WTC11 (cell line): ENCODE measurements around the gene PTPRN2. TPM values are rescaled to one million over a fixed set of nuclear protein-coding genes. Genes with fewer than 3 reads are reported as not detected.

Experiments
- ATAC-seq: fragments of 200-7000 bp; cut with Tn5 transposase; 2 replicates; pipeline ENCODE4 v1.10.0; 2021; ENCODE audit warnings: mild to moderate bottlenecking, moderate library complexity
- CTCF ChIA-PET: fragments of 300-600 bp; sonication (Branson Sonifier 250); formaldehyde crosslinking; loops from one replicate; lab custom pipeline; 2021; ENCODE audit warnings: antibody characterized with exemption; lab: Charles Lee
- POLR2A ChIA-PET: fragments of 350-600 bp; sonication (Branson Sonifier 250); formaldehyde crosslinking; loops from one replicate; lab custom pipeline; 2021; ENCODE audit warnings: antibody characterized with exemption; lab: Charles Lee
- DNase-seq: peaks from one replicate; pipeline ENCODE4 v3.0.0; 2021; ENCODE audit warnings: low spot score
- H3K27ac Mint-ChIP-seq: 2 replicates; pipeline ENCODE4 v1.8.0; 2021; ENCODE audit warnings: mixed read lengths
- H3K27me3 Mint-ChIP-seq: 2 replicates; pipeline ENCODE4 v1.8.0; 2021; ENCODE audit warnings: low read depth, mild to moderate bottlenecking, moderate library complexity, mixed read lengths
- H3K36me3 Mint-ChIP-seq: 2 replicates; pipeline ENCODE4 v1.8.0; 2021; ENCODE audit warnings: mixed read lengths
- H3K4me1 Mint-ChIP-seq: 2 replicates; pipeline ENCODE4 v1.8.0; 2022; ENCODE audit warnings: mixed read lengths
- H3K4me3 Mint-ChIP-seq: 2 replicates; pipeline ENCODE4 v1.8.0; 2021; ENCODE audit warnings: mild to moderate bottlenecking, moderate library complexity, mixed read lengths
- H3K9me3 Mint-ChIP-seq: 2 replicates; pipeline ENCODE4 v1.8.0; 2021; ENCODE audit warnings: mixed read lengths
- AR ChIP-seq: fragments of 250-450 bp; sonication (Bioruptor Pico); IDR thresholded peaks from 2 replicates; pipeline ENCODE4 v1.9.0; 2021; ENCODE audit warnings: mild to moderate bottlenecking
- CTCF ChIP-seq: fragments of 200-600 bp; IDR thresholded peaks from 2 replicates; pipeline ENCODE4 v1.8.0; 2022; ENCODE audit warnings: antibody characterized with exemption
- E2F1 ChIP-seq: sonication (generic); formaldehyde crosslinking; IDR thresholded peaks from 2 replicates; pipeline ENCODE4 v1.8.0; 2022; ENCODE audit warnings: mild to moderate bottlenecking, missing genetic modification reagents
- IRF2 ChIP-seq: sonication (generic); formaldehyde crosslinking; IDR thresholded peaks from 2 replicates; pipeline ENCODE4 v1.8.0; 2022; ENCODE audit warnings: low read depth, missing genetic modification reagents, borderline replicate concordance
- MLX ChIP-seq: sonication (generic); formaldehyde crosslinking; IDR thresholded peaks from 2 replicates; pipeline ENCODE4 v1.8.1; 2023; ENCODE audit warnings: mild to moderate bottlenecking, missing genetic modification reagents, moderate library complexity
- NFYB ChIP-seq: sonication (generic); formaldehyde crosslinking; conservative IDR thresholded peaks from 2 replicates; pipeline ENCODE4 v1.8.0; 2022; ENCODE audit warnings: low read depth, missing genetic modification reagents
- NR2C2 ChIP-seq: sonication (generic); formaldehyde crosslinking; IDR thresholded peaks from 2 replicates; pipeline ENCODE4 v1.8.0; 2022; ENCODE audit warnings: mild to moderate bottlenecking, missing genetic modification reagents
- NR3C1 ChIP-seq: sonication (generic); formaldehyde crosslinking; conservative IDR thresholded peaks from 2 replicates; pipeline ENCODE4 v1.8.1; 2023; ENCODE audit warnings: low read depth, mild to moderate bottlenecking, missing genetic modification reagents
- PRRX2 ChIP-seq: fragments of 250-450 bp; sonication (Bioruptor Pico); IDR thresholded peaks from 2 replicates; pipeline ENCODE4 v1.8.0; 2021; ENCODE audit warnings: mild to moderate bottlenecking
- RORB ChIP-seq: fragments of 250-450 bp; sonication (Bioruptor Pico); IDR thresholded peaks from 2 replicates; pipeline ENCODE4 v1.9.0; 2021; ENCODE audit warnings: mild to moderate bottlenecking
- STAT6 ChIP-seq: sonication (generic); formaldehyde crosslinking; conservative IDR thresholded peaks from 2 replicates; pipeline ENCODE4 v1.8.1; 2023; ENCODE audit warnings: mild to moderate bottlenecking, low read depth, missing genetic modification reagents, moderate library complexity
- TEAD1 ChIP-seq: sonication (generic); formaldehyde crosslinking; IDR thresholded peaks from 2 replicates; pipeline ENCODE4 v1.8.0; 2022; ENCODE audit warnings: mild to moderate bottlenecking, missing genetic modification reagents
- ZMAT4 ChIP-seq: fragments of 250-450 bp; sonication (Bioruptor Pico); IDR thresholded peaks from 2 replicates; pipeline ENCODE4 v1.9.0; 2021; ENCODE audit warnings: mild to moderate bottlenecking
- ZNF532 ChIP-seq: fragments of 250-450 bp; sonication (Bioruptor Pico); IDR thresholded peaks from 2 replicates; pipeline ENCODE4 v1.9.0; 2021; ENCODE audit warnings: mild to moderate bottlenecking, borderline replicate concordance
- ZNF671 ChIP-seq: fragments of 250-450 bp; sonication (Bioruptor Pico); IDR thresholded peaks from 2 replicates; pipeline ENCODE4 v1.8.0; 2021; ENCODE audit warnings: mild to moderate bottlenecking
- total RNA-seq: library from RNA; stranded (reverse); gene quantifications from 3 replicates; pipeline ENCODE4 v1.2.3, GENCODE V29; 2021
- TF ChIP-seq, protein P1 (sequence below): sonication (generic); formaldehyde crosslinking; IDR thresholded peaks from 2 replicates; pipeline ENCODE4 v1.8.1; 2023; ENCODE audit warnings: mild to moderate bottlenecking, missing genetic modification reagents
- TF ChIP-seq, protein P2 (sequence below): sonication (generic); formaldehyde crosslinking; conservative IDR thresholded peaks from 2 replicates; pipeline ENCODE4 v1.8.1; 2022; ENCODE audit warnings: mild to moderate bottlenecking, missing genetic modification reagents

PTPRN2 gene
- total RNA-seq, 1 experiment from 2014 or later: 4.7 TPM

DNA sequence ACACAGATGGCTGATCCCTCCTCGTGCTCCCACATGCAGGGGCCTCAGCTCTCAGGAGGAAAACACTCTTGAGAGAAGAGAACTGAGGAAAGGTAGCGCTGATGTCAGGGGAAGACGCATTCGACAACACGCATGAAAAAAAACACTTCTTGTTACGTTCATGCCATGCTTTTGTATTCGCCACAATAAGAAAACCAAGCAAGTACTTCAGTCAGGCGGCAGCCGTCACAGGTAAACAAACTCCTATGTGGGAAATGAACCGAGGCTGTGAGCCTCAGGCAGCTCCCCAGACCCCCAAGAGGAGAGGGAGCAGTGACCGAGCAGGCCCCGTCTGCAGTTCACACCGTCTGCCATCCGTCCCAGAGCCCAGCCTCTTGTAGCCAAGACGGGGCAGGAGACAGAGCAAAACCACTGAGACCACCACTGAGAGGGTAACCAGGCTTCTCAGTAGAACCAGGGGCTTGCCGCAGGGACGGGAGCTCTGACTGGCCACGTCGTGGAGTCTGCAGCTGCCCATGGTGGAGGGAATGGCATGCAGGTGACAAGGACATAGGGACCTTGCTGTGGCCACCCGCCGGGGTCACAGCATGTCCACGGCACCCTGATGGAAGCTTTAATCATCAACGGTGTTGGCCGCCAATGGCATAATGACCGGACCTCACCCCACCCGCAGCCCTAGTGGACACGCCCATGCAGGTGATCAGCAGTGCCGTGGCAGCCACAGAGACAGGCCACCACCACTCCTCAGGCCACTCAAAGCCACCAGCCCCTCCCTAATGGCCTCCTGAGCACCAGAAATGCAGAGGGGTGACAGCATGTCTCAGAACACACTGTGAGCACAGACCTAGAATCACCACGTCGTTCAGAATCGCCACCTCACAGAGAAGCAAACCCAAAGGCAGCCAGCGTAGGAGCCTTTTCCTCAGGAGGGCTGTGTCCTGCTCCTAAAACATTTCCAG, 304.3 kb downstream of the PTPRN2 start (continued):
- TF ChIP-seq, protein P1, sequence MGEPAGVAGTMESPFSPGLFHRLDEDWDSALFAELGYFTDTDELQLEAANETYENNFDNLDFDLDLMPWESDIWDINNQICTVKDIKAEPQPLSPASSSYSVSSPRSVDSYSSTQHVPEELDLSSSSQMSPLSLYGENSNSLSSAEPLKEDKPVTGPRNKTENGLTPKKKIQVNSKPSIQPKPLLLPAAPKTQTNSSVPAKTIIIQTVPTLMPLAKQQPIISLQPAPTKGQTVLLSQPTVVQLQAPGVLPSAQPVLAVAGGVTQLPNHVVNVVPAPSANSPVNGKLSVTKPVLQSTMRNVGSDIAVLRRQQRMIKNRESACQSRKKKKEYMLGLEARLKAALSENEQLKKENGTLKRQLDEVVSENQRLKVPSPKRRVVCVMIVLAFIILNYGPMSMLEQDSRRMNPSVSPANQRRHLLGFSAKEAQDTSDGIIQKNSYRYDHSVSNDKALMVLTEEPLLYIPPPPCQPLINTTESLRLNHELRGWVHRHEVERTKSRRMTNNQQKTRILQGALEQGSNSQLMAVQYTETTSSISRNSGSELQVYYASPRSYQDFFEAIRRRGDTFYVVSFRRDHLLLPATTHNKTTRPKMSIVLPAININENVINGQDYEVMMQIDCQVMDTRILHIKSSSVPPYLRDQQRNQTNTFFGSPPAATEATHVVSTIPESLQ (CRISPR knock-in tag): no peak
- TF ChIP-seq E2F1 (no peak), ZMAT4 (CRISPR knock-in tag) (no peak), NFYB (CRISPR knock-in tag) (no peak), IRF2 (CRISPR knock-in tag) (no peak)
- TF ChIP-seq, all 79 proteins: peak for 0

DNA sequence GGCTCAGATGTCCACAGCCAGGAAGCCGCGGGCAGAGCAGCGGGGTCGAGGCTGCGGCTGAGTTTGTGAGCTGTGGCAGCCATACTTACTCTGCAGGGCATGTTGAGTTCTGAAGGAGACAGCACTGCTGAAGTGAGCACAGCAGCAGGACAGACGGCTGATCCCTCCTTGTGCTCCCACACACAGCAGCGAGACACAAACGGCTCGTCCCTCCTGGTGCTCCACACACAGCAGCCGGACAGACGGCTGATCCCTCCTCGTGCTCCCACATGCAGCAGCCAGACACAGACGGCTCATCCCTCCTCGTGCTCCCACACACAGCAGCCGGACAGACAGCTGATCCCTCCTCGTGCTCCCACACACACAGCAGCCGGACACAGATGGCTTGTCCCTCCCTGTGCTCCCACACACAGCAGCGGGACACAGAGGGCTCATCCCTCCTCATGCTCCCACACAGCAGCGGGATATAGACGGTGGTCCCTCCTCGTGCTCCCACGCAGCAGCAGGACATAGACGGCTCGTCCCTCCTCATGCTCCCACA, 305.1 kb downstream of the PTPRN2 start:
- peaks cover 15% of the 10 kb centered on the region for H3K36me3 Mint-ChIP-seq
- H3K4me3 Mint-ChIP-seq: no peak overlapping the region
- peaks cover 5% of the 10 kb centered on the region for H3K27me3 Mint-ChIP-seq
- DNase-seq (no peak), ATAC-seq (no peak)
- POLR2A ChIA-PET: no interaction called here
- peaks cover 19% of the 10 kb centered on the region for H3K9me3 Mint-ChIP-seq
- no peak overlapping the region; the same call in 1 of the 2 replicates for H3K27ac Mint-ChIP-seq
- H3K4me1 Mint-ChIP-seq: no peaks in the 10 kb centered on the region
- CTCF ChIA-PET: no interaction called here
- TF ChIP-seq PRRX2 (CRISPR knock-in tag) (no peak), CTCF (no peak), NFYB (CRISPR knock-in tag) (no peak), NR3C1 (CRISPR knock-in tag) (no peak), ZNF532 (CRISPR knock-in tag) (no peak), NR2C2 (CRISPR knock-in tag) (no peak), STAT6 (CRISPR knock-in tag) (no peak), MLX (CRISPR knock-in tag) (no peak), ZNF671 (CRISPR knock-in tag) (no peak), AR (CRISPR knock-in tag) (no peak), TEAD1 (CRISPR knock-in tag) (no peak), RORB (CRISPR knock-in tag) (no peak)
- TF ChIP-seq, protein P2, sequence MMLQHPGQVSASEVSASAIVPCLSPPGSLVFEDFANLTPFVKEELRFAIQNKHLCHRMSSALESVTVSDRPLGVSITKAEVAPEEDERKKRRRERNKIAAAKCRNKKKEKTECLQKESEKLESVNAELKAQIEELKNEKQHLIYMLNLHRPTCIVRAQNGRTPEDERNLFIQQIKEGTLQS (CRISPR knock-in tag): no peak
